ENCODE results near the gene CISD1. TPM values are rescaled to one million over a fixed set of nuclear protein-coding genes. Genes with fewer than 3 reads are reported as not detected.

CISD1 gene
- 28.5 and 51.4 TPM in 2 replicates for total RNA-seq

DNA sequence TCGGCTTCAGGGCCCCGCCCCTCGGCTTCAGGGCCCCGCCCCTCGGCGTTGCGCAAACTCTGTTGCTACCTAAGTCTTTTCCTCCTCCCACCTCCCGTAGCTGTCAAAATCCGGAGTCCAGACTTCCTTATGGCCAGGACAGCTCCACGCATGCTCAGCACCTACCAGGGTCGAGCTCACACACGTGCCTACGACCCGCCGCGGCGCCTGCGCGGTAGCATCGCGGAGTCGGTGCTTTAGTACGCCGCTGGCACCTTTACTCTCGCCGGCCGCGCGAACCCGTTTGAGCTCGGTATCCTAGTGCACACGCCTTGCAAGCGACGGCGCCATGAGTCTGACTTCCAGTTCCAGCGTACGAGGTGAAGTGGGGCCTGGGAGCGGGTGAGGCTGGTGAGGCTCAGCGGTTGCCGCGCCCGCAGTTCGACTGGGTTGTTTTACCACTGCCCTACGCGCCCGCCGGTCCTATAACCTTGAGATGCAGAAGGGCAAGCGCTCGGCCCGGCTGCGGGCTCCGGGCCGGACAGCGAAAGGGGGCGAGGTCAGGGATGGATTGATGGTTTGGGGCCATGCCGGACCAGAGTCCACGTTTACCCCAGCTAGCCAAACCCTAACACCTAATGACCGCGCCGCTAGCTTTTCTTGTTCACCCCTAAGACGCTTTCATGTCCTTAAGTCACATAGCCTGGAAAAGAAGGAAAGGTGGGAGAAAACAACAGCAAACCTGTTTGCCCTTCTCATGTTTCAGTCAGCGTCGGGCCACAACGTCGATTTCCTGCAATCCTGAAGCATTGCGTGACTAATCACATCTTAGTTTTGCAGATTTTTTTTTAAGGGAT, at the start of gene CISD1:
TSS of gene CISD1 (plus strand) at position 217 of the 836 bp plus-strand sequence. CDS start at position 329, 112 bp downstream.

GRCh38 chr10:58267713-58268453, 1.1 kb upstream of the CISD1 start, which contains the start of gene IPMK:
Gene IPMK (minus strand): TSS chr10:58267894. CDS start chr10:58267611, 283 bp downstream.

GRCh38 chr10:58334817-58335305, 65.9 kb downstream of the CISD1 start, which contains the start of gene UBE2D1:
Gene UBE2D1 (plus strand): TSS chr10:58335006. CDS start chr10:58335202, 196 bp downstream.

Other genes with a start within 250 kb of the CISD1 start
- 10.2 and 11.9 TPM in 2 replicates for gene IPMK, start 1.3 kb upstream of the CISD1 start, total RNA-seq
- 17.3 and 17.5 TPM in 2 replicates for gene UBE2D1, start 65.8 kb downstream of the CISD1 start, total RNA-seq
- gene TFAM, start 116.2 kb downstream of the CISD1 start, total RNA-seq: 11.3 and 12.4 TPM in 2 replicates
- 105 and 110 TPM in 2 replicates for gene BICC1, start 243.7 kb downstream of the CISD1 start, total RNA-seq

Data from cardiac ventricle fibroblast (primary cell).